Large intestine (tissue), 3 donors: ENCODE measurements around the gene LPCAT3. TPM values are rescaled to one million over a fixed set of nuclear protein-coding genes. Genes with fewer than 3 reads are reported as not detected.
"Not testable (repeated sequence)": the region's sequence is repeated elsewhere in the genome, so short reads cannot be mapped to it uniquely, and the experiment has no call there.

Experiments used
- DNase-seq, 2 donors: peaks; one replicate each; pipeline versions ENCODE4 v3.0.0 to v3.0.0-alpha.2; 2013
- H3K27ac ChIP-seq: one replicate; pipeline ENCODE4 v1.5.1; 2013; ENCODE audit warnings: low read length
- H3K27me3 ChIP-seq: 2 replicates; pipeline ENCODE4 v1.6.1; 2013; ENCODE audit warnings: low read length; ENCODE audit not compliant: control insufficient read depth, insufficient read depth
- H3K36me3 ChIP-seq: 2 replicates; pipeline ENCODE4 v1.6.1; 2013; ENCODE audit warnings: low read length; ENCODE audit not compliant: control insufficient read depth, insufficient read depth
- H3K4me1 ChIP-seq: one replicate; pipeline ENCODE4 v1.6.1; 2013; ENCODE audit warnings: low read length; ENCODE audit not compliant: control insufficient read depth, insufficient read depth
- H3K4me3 ChIP-seq: one replicate; pipeline ENCODE4 v1.5.1; 2013; ENCODE audit warnings: low read length
- H3K9me3 ChIP-seq: one replicate; pipeline ENCODE4 v1.6.1; 2013; ENCODE audit warnings: mild to moderate bottlenecking, low read depth, low read length, moderate library complexity; ENCODE audit not compliant: control insufficient read depth
- WGBS: methylation state at CpG from one replicate; pipeline ENCODE4 v1.1.5; 2013; ENCODE audit warnings: low lambda C conversion rate; ENCODE audit not compliant: insufficient coverage; 5-methylcytosine and 5-hydroxymethylcytosine counted together
- polyA plus RNA-seq: library from polyadenylated mRNA; unstranded; fragments of 120-200 nt; gene quantifications from one replicate; pipeline ENCODE4 v1.2.1, GENCODE V29; 2013

The LPCAT3 gene
- polyA plus RNA-seq, 1 donor, result 81.6 TPM

GRCh38 chr12:7058850-7059395, 40.6 kb upstream of the LPCAT3 start:
- DNase-seq, result no peak
- Histone ChIP-seq H3K4me3 (no peak overlapping the region), H3K4me1 (no peaks in the 10 kb centered on the region), H3K36me3 (no peaks in the 10 kb centered on the region), H3K27ac (no peak overlapping the region), H3K9me3 (no peaks in the 10 kb centered on the region), H3K27me3 (no peaks in the 10 kb centered on the region)
- 100% methylated on average over 1 of the region's 9 CpGs for WGBS

- Histone ChIP-seq H3K27ac (no peak overlapping the region), H3K36me3 (no peaks in the 10 kb centered on the region), H3K4me1 (no peaks in the 10 kb centered on the region), H3K9me3 (no peaks in the 10 kb centered on the region), H3K27me3 (no peaks in the 10 kb centered on the region), H3K4me3 (no peak overlapping the region)
- DNase-seq, result no peak
- WGBS, result no CpG with 5 or more reads among the region's 3 CpGs
These were observed 40.0 kb upstream of the LPCAT3 start for GRCh38 chr12:7058163-7058845.

GRCh38 chr12:7055736-7056135, 37.5 kb upstream of the LPCAT3 start:
- WGBS, result no CpG with 5 or more reads among the region's 2 CpGs
- not testable (repeated sequence) for H3K36me3 ChIP-seq, H3K4me3 ChIP-seq, DNase-seq, H3K27ac ChIP-seq, H3K27me3 ChIP-seq, H3K9me3 ChIP-seq, H3K4me1 ChIP-seq

DNA sequence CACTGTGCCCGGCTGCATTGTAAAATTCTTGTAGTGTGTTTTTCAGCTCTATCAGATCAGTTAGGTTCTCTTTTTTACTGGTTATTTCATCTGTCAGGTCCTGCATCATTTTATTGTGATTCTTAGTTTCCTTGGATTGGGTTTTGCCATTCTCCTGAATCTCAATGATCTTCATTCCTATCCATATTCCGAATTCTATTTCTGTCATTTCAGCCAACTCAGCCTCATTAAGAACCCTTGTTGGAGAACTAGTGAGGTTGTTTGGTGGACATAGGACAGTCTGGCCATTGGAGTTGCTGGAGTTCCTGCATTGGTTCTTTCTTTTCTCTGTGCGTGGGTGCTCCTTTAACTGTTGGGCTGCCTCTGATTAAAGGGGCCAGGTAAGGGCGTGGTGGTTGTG, 36.6 kb upstream of the LPCAT3 start:
- no peaks in the 10 kb centered on the region for H3K4me1 ChIP-seq
- WGBS, result no CpG with 5 or more reads among the region's 4 CpGs

DNA sequence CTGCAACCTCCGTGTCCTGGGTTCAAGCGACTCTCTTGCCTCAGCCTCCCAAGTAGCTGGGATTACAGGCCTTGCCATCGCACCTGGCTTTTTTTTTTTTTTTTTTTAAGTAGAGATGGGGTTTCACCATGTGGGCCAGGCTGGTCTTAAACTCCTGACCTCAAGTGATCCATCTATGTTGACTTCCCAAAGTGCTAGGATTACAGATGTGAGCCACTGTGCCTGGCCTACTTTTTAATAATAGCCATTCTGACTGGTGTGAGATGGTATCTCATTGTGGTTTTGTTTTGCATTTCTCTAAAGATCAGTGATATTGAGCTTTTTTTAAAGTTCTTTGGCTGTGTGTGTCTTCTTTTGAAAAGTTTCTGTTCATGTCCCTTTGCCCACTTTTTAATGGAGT, 31.7 kb upstream of the LPCAT3 start:
- H3K27me3 ChIP-seq, H3K4me1 ChIP-seq, H3K9me3 ChIP-seq, H3K36me3 ChIP-seq, DNase-seq, H3K4me3 ChIP-seq, H3K27ac ChIP-seq: not testable (repeated sequence)
- WGBS, result no CpG with 5 or more reads among the region's 3 CpGs

More for the DNA sequence above, 36.6 kb upstream of the LPCAT3 start:
- no peak for DNase-seq
- Histone ChIP-seq H3K9me3 (no peaks in the 10 kb centered on the region), H3K36me3 (no peaks in the 10 kb centered on the region), H3K27ac (no peak overlapping the region), H3K27me3 (no peaks in the 10 kb centered on the region), H3K4me3 (no peak overlapping the region)

DNA sequence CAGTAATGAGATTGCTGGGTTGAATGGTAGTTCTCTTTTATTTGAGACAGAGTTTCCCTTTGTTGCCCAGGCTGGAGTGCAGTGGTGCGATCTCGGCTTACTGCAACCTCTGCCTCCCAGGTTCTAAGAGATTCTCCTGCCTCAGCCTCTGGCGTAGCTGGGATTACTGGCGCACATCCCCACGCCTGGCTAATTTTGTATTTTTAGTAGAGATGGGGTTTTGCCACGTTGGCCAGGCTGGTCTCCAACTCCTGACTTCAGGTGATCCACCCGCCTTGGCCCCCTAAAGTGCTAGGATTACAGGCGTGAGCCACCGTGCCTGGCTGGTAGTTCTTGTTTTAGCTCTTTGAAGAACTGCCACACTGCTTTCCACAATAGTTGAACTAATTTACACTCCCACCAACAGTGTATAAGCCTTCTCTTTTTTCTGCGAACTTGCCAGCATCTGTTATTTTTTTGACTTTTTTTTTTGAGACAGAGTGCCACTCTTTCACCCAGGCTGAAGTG, 31.2 kb upstream of the LPCAT3 start:
- not testable (repeated sequence) for H3K36me3 ChIP-seq, H3K27me3 ChIP-seq, DNase-seq, H3K4me1 ChIP-seq, H3K9me3 ChIP-seq, H3K4me3 ChIP-seq, H3K27ac ChIP-seq
- WGBS, result 100% methylated on average over 1 of the region's 10 CpGs

DNA sequence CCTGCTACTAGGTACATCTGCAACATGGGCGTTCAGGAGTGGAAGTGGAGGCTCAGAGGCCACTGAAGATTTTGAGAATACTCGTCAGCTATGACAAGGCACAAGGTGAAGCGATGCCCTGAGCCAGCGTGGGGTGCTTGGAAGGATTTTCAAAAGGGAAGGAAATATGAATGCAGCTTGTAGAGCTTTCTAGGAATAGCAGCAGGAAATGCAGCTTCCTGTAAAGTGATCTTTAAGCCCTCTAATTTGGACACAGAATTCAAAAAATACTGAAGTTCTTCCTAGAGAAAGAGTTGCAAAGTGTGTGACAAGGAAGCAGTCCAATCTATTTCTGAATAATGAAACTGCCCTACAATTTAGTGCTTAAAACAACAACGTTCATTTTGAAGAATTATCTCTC, 29.0 kb upstream of the LPCAT3 start:
- Histone ChIP-seq H3K4me1 (no peaks in the 10 kb centered on the region), H3K4me3 (no peak overlapping the region), H3K9me3 (no peaks in the 10 kb centered on the region), H3K27me3 (no peaks in the 10 kb centered on the region), H3K36me3 (no peaks in the 10 kb centered on the region), H3K27ac (no peak overlapping the region)
- no CpG with 5 or more reads among the region's 5 CpGs for WGBS
- no peak for DNase-seq

DNA sequence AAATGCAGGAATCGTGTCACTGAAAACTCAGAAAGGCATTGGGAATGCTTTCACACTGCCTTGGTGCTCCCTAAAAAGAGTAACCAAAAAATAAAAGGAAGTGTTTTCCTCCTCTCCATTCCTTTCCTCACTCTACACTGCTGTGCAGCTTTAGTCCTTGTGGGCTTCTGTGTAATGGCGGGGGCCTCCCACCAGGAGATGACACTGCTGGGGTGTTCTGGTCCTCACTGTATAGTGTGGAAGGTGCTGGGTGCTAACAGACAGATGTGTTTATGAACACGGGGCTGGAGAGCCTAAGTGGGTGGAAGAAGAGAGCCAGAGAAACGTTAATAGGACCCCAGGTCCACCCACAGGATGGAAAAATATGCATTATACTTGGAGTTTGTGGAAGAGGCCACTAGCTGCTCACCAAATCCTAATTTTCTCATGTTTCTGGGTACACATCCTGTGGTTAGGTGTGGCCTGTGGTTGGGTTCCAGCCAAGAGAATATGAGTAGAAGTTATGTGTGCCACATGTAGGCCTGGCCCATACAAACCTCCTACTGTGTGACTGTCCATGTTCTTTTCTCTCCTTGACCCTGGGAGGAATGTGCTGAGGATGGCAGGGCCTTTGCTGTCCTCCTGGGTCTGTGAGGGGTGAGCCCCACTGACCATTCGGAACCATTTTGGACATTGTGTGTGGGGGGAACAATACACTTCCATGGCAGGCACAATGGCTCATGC, 28.3 kb upstream of the LPCAT3 start:
- H3K27me3 ChIP-seq, result no peaks in the 10 kb centered on the region
- H3K9me3 ChIP-seq, result no peaks in the 10 kb centered on the region
- H3K4me1 ChIP-seq, result no peaks in the 10 kb centered on the region
- H3K27ac ChIP-seq, result no peak overlapping the region
- H3K36me3 ChIP-seq, result no peaks in the 10 kb centered on the region
- DNase-seq, result no peak
- no CpG with 5 or more reads among the region's 5 CpGs for WGBS
- H3K4me3 ChIP-seq, result no peak overlapping the region

GRCh38 chr12:7045913-7046312, 27.6 kb upstream of the LPCAT3 start:
- no peak for DNase-seq
- Histone ChIP-seq H3K27ac (no peak overlapping the region), H3K27me3 (no peaks in the 10 kb centered on the region), H3K4me3 (no peak overlapping the region), H3K36me3 (no peaks in the 10 kb centered on the region), H3K4me1 (no peaks in the 10 kb centered on the region), H3K9me3 (no peaks in the 10 kb centered on the region)
- WGBS, result no CpG with 5 or more reads among the region's 9 CpGs

GRCh38 chr12:7042842-7043241, 24.6 kb upstream of the LPCAT3 start:
- H3K9me3 ChIP-seq, result no peaks in the 10 kb centered on the region
- H3K27me3 ChIP-seq, result no peaks in the 10 kb centered on the region
- peak; percentile 37 to 55 for DNase-seq
- H3K4me3 ChIP-seq, result no peak overlapping the region
- no peaks in the 10 kb centered on the region for H3K4me1 ChIP-seq
- WGBS, result 43% methylated on average over 3 of the region's 6 CpGs
- no peaks in the 10 kb centered on the region for H3K36me3 ChIP-seq
- no peak overlapping the region for H3K27ac ChIP-seq
